ENCODE data around the gene DNTTIP2. TPM values are rescaled to one million over a fixed set of nuclear protein-coding genes. Genes with fewer than 3 reads are reported as not detected.
A peak's percentile ranks its signal among the peaks of the same experiment; 100 is the strongest.

DNTTIP2 gene
- total RNA-seq, 1 donor from 2014 or later, result 47.1 TPM

DNA sequence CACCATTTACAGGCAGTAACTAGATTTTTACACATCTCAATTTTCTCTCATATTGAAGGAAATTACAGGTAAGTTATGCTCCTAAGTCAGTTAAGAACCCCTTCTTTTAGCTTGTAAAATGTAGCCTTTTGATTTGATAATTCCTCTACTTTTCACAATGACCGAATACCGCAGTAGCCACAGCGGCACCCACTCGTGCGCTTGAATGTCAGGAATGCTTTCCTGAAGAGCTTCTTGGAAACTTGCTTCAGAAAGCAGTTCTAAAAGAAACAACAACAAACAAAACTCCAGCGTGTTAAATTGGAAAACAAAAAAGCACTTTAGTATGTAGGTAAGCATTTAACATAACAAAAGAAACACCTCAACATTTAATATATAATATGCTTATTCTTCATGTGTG is 9.9 kb upstream of the DNTTIP2 start:
- no peak for DNase-seq (ENCODE audit: extremely low spot score, unreplicated experiment)
- Mint-ChIP-seq H3K27me3 (no peaks in the 10 kb centered on the region), H3K4me1 (ENCODE audit: unreplicated experiment) (no peaks in the 10 kb centered on the region), H3K9me3 (no peaks in the 10 kb centered on the region), H3K4me3 (no peak overlapping the region), H3K36me3 (no peaks in the 10 kb centered on the region), H3K27ac (no peak overlapping the region)
- no peak for TF ChIP-seq CTCF (conservative IDR thresholded peaks at IDR 0.05)

- TF ChIP-seq CTCF (conservative IDR thresholded peaks at IDR 0.05), result no peak
- H3K9me3 Mint-ChIP-seq, result no peaks in the 10 kb centered on the region
- peaks cover 10% of the 10 kb centered on the region for H3K4me1 Mint-ChIP-seq (ENCODE audit: unreplicated experiment)
- H3K27me3 Mint-ChIP-seq, result no peaks in the 10 kb centered on the region
- no peak overlapping the region for H3K27ac Mint-ChIP-seq
- no peak overlapping the region for H3K4me3 Mint-ChIP-seq
- H3K36me3 Mint-ChIP-seq, result peaks cover 7% of the 10 kb centered on the region
- no peak for DNase-seq (ENCODE audit: extremely low spot score, unreplicated experiment)
Measured at GRCh38 chr1:93882269-93882668, 3.3 kb upstream of the DNTTIP2 start.

DNA sequence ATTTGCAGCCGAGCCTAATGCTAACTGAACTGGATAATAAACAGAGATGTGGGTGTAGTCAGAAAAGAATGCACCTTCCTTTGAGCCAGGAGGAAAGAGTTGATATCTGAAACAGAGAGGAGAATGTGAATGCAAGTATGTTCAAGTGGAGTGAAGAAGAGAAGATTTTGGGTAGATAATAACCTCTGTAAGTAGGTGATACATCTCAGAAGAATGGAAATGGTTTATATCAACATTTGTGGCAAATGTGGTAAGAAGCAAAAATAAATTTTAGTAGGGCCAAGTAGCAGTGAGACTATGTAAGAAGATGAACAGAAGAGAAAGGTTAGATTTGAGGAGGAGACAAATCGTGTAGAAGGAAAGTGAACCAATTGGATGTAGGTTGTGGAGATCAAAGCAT is 1.7 kb upstream of the DNTTIP2 start:
- TF ChIP-seq CTCF (conservative IDR thresholded peaks at IDR 0.05), result no peak
- H3K9me3 Mint-ChIP-seq, result no peaks in the 10 kb centered on the region
- H3K4me1 Mint-ChIP-seq (ENCODE audit: unreplicated experiment), result peaks cover 15% of the 10 kb centered on the region
- peak overlapping the region; percentile 0 for H3K27ac Mint-ChIP-seq
- peak overlapping the region; percentile 24 for H3K4me3 Mint-ChIP-seq
- no peaks in the 10 kb centered on the region for H3K27me3 Mint-ChIP-seq
- DNase-seq (ENCODE audit: extremely low spot score, unreplicated experiment), result no peak
- H3K36me3 Mint-ChIP-seq, result peaks cover 19% of the 10 kb centered on the region

DNA sequence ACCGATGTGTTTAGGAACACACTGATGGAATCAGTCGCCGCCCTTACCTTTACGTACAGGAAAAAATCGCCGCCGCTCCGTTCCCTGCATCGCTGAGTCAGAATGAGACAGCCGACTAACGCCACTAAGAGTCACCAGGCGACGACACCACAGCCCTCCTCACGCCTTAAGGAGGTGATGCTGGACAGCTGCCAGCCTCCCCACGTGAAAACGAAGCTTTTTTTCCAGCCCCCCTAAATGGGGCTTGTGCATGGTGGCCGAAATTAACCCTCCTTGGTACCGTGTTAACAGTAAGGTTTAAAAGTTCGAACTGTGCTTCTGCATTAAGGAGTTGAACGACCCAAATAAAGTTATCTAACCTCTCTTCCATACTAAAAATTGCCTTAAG is 511 bp downstream of the DNTTIP2 start:
- no peak for DNase-seq (ENCODE audit: extremely low spot score, unreplicated experiment)
- H3K36me3 Mint-ChIP-seq, result peaks cover 27% of the 10 kb centered on the region
- H3K4me1 Mint-ChIP-seq (ENCODE audit: unreplicated experiment), result peaks cover 15% of the 10 kb centered on the region
- peak overlapping the region; percentile 96 for H3K27ac Mint-ChIP-seq
- H3K9me3 Mint-ChIP-seq, result no peaks in the 10 kb centered on the region
- no peaks in the 10 kb centered on the region for H3K27me3 Mint-ChIP-seq
- no peak for TF ChIP-seq CTCF (conservative IDR thresholded peaks at IDR 0.05)
- H3K4me3 Mint-ChIP-seq, result peak overlapping the region; percentile 96

DNA sequence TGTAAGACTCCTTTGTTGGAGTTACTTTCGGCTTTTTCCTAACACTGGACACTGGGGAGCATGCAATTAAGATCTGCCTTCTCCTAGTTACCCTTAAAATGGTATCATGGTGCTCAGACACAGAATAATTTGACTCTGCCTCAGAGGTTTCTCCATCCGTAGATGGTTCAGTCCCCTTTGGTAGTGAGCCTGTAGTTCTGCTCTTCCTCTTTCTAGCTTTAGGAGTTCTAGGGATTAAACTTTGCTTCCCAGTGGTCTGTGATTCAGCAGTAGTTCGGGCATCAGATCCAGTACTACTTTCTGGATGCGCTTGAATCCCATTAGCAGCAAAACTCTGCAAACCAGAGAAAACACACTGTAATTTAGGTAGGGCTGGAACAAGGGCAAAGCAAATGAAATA is 1.5 kb downstream of the DNTTIP2 start:
- Mint-ChIP-seq H3K27me3 (no peaks in the 10 kb centered on the region), H3K36me3 (peaks cover 24% of the 10 kb centered on the region), H3K4me3 (peak overlapping the region; percentile 96), H3K4me1 (ENCODE audit: unreplicated experiment) (peaks cover 15% of the 10 kb centered on the region), H3K27ac (no peak overlapping the region), H3K9me3 (no peaks in the 10 kb centered on the region)
- no peak for DNase-seq (ENCODE audit: extremely low spot score, unreplicated experiment)
- TF ChIP-seq CTCF (conservative IDR thresholded peaks at IDR 0.05), result no peak

GRCh38 chr1:93876244-93876643 is 2.8 kb downstream of the DNTTIP2 start:
- Mint-ChIP-seq H3K27ac (no peak overlapping the region), H3K4me3 (peak overlapping the region; percentile 96), H3K36me3 (peaks cover 37% of the 10 kb centered on the region), H3K4me1 (ENCODE audit: unreplicated experiment) (peaks cover 15% of the 10 kb centered on the region), H3K27me3 (no peaks in the 10 kb centered on the region), H3K9me3 (no peaks in the 10 kb centered on the region)
- DNase-seq (ENCODE audit: extremely low spot score, unreplicated experiment), result no peak
- no peak for TF ChIP-seq CTCF (conservative IDR thresholded peaks at IDR 0.05)
